Measurements from ENCODE around the gene PNMA6E.
A peak's percentile ranks its signal among the peaks of the same experiment; 100 is the strongest.

PNMA6E gene

DNA sequence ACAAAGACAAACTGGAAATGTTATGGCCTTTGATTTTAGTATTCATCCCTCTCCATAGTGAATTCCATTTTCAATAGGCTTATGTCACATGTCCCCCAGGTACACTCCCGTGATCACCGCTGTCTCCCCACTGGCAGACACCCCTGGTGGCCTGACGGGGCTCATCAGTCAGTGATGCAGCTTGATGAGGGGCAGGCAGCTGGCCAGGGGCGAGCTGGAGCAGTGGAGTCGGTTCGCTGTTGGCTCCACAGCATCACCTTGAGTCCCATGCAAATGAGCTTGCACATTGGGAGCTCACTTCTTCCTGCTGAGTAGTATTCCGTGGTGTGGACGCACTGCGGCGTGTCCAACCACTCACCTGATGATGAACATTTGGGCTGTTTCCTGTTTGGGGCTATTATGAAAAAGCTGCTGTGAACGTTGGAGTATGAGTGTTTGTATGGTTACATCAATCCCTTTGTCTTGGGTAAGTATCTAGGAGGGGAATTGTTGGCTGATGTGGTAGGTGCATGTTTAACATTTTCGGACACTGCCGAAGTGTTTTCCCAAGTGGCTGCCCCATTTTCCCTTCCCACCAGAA is 39.5 kb upstream of the PNMA6E start:
- TF ChIP-seq ISL1 (CRISPR knock-in tag; IDR thresholded peaks at IDR 0.05) (no peak), CREB5 (CRISPR knock-in tag; IDR thresholded peaks at IDR 0.05; ENCODE audit: low read depth) (no peak), PPARA (CRISPR knock-in tag; IDR thresholded peaks at IDR 0.05; ENCODE audit: borderline replicate concordance) (no peak), ZNF565 (CRISPR knock-in tag; conservative IDR thresholded peaks at IDR 0.05; ENCODE audit: low read depth) (no peak), ZFP30 (CRISPR knock-in tag; IDR thresholded peaks at IDR 0.05) (no peak)
- TF ChIP-seq, protein P1, sequence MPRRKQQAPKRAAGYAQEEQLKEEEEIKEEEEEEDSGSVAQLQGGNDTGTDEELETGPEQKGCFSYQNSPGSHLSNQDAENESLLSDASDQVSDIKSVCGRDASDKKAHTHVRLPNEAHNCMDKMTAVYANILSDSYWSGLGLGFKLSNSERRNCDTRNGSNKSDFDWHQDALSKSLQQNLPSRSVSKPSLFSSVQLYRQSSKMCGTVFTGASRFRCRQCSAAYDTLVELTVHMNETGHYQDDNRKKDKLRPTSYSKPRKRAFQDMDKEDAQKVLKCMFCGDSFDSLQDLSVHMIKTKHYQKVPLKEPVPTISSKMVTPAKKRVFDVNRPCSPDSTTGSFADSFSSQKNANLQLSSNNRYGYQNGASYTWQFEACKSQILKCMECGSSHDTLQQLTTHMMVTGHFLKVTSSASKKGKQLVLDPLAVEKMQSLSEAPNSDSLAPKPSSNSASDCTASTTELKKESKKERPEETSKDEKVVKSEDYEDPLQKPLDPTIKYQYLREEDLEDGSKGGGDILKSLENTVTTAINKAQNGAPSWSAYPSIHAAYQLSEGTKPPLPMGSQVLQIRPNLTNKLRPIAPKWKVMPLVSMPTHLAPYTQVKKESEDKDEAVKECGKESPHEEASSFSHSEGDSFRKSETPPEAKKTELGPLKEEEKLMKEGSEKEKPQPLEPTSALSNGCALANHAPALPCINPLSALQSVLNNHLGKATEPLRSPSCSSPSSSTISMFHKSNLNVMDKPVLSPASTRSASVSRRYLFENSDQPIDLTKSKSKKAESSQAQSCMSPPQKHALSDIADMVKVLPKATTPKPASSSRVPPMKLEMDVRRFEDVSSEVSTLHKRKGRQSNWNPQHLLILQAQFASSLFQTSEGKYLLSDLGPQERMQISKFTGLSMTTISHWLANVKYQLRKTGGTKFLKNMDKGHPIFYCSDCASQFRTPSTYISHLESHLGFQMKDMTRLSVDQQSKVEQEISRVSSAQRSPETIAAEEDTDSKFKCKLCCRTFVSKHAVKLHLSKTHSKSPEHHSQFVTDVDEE (CRISPR knock-in tag; IDR thresholded peaks at IDR 0.05), result no peak
- no peak for ATAC-seq

DNA sequence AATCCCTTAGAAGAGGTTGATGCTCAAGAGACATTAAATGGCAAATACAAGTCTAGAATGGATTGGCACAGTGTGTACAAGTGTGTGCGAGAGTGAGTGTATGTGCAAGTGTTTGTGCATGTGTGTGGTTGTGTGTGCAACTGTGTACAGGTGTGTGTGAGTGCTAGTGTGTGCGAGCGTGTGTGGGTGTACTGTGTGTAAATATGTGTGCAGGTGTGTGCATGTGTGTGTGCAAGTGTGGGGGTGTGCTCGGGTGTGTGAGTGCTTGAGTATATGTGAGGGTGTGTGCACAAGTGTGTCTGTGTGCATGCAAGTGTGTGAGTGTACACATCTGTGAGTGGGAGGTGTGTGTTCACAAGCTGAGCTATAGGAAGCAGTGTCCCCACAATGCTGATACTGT is 38.8 kb upstream of the PNMA6E start:
- TF ChIP-seq BACH2 (CRISPR knock-in tag; IDR thresholded peaks at IDR 0.05; ENCODE audit: borderline replicate concordance), result no peak
- no peak for TF ChIP-seq PPARA (CRISPR knock-in tag; IDR thresholded peaks at IDR 0.05; ENCODE audit: borderline replicate concordance)
- TF ChIP-seq POU6F1 (CRISPR knock-in tag; IDR thresholded peaks at IDR 0.05; ENCODE audit: borderline replicate concordance, low read depth), result no peak
- TF ChIP-seq TOX (CRISPR knock-in tag; IDR thresholded peaks at IDR 0.05; ENCODE audit: borderline replicate concordance), result no peak
- TF ChIP-seq ZNF565 (CRISPR knock-in tag; conservative IDR thresholded peaks at IDR 0.05; ENCODE audit: low read depth), result no peak
- no peak for TF ChIP-seq CSDC2 (CRISPR knock-in tag; IDR thresholded peaks at IDR 0.05)
- ATAC-seq, result no peak

- TF ChIP-seq CSRNP3 (CRISPR knock-in tag; IDR thresholded peaks at IDR 0.05), result no peak
- TF ChIP-seq ZFP3 (CRISPR knock-in tag; IDR thresholded peaks at IDR 0.05), result no peak
- no peak for TF ChIP-seq RARB (CRISPR knock-in tag; IDR thresholded peaks at IDR 0.05)
- no peak for TF ChIP-seq CSDC2 (CRISPR knock-in tag; IDR thresholded peaks at IDR 0.05)
- ATAC-seq, result peak; percentile 72
Observed at GRCh38 chrX:153438532-153438931, 37.4 kb upstream of the PNMA6E start.

DNA sequence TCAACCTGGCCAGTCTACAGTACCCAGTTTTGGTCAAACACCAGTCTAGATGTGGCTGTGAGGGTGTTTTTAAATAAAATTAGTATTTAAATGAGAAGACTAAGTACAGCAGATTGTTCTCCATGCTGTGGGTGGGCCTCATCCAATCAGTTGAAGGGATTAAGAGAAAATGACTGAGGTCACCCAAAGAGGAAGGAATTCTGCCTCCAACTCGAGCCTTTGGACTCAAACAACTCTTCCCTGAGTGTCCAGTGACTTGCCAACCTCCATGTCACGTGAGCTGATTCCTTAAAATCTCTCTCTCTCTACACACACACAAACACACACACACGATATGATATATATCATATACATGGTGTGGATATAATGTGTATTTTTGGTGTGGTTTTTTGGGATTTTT is 34.7 kb upstream of the PNMA6E start:
- ATAC-seq, result no peak
- TF ChIP-seq ZFP30 (CRISPR knock-in tag; IDR thresholded peaks at IDR 0.05) (no peak), ZFP3 (CRISPR knock-in tag; IDR thresholded peaks at IDR 0.05) (no peak), CSDC2 (CRISPR knock-in tag; IDR thresholded peaks at IDR 0.05) (no peak)

DNA sequence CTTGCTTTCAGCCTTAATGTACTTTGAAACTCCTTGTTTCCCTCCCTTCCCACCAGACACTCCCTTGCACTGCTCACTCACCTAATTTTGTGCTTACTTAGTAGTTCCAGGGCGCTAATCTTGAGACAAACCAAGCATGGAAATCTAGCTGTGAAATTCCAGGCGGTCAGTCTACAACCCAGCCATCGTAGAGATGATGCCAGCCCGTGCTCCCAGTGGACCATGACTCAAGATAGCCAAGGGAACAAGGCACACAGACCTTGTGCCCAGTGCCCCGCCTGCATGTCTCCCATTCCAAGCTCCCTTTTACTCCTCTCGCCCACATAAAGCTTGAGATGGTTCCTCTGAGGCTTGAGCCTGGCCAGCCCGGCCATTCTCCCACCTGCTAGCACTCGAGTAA is 33.7 kb upstream of the PNMA6E start:
- ATAC-seq, result no peak

DNA sequence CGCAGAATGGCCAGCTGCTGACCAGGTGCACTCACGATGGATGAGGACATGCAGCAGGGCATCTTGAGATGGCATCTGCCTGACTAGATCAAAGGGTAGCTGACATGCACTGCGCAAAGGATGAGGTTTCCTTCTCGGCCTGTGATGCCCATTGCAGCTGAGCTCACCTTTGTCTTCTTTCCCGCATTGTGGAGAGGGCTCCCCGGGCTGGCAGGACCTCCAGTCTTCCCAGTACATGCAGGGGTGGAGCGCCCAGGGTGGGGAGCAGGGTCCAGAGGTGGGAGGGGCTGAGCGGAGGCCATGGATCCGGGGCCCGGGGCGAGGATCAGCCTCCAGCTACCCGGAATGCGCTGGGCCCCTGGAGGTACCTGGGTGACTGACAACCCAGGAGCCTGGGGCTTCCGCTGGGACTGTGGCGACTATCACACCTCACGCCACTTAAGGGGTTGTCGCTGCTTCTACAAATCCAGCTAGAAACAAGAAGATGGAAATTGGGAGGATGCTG is 32.7 kb upstream of the PNMA6E start:
- ATAC-seq, result no peak
- TF ChIP-seq ZFP3 (CRISPR knock-in tag; IDR thresholded peaks at IDR 0.05) (no peak), BACH2 (CRISPR knock-in tag; IDR thresholded peaks at IDR 0.05; ENCODE audit: borderline replicate concordance) (no peak), CSRNP3 (CRISPR knock-in tag; IDR thresholded peaks at IDR 0.05) (no peak), GLIS3 (CRISPR knock-in tag; IDR thresholded peaks at IDR 0.05) (no peak), CSDC2 (CRISPR knock-in tag; IDR thresholded peaks at IDR 0.05) (no peak), ZNF70 (CRISPR knock-in tag; IDR thresholded peaks at IDR 0.05) (no peak), CREB5 (CRISPR knock-in tag; IDR thresholded peaks at IDR 0.05; ENCODE audit: low read depth) (no peak), OSR1 (CRISPR knock-in tag; IDR thresholded peaks at IDR 0.05) (no peak), ZNF565 (CRISPR knock-in tag; conservative IDR thresholded peaks at IDR 0.05; ENCODE audit: low read depth) (no peak), SNAI2 (CRISPR knock-in tag; IDR thresholded peaks at IDR 0.05) (no peak)
- TF ChIP-seq, protein P1 (CRISPR knock-in tag; IDR thresholded peaks at IDR 0.05), result no peak

More for the DNA sequence above, 33.7 kb upstream of the PNMA6E start:
- TF ChIP-seq ARNTL (CRISPR knock-in tag; IDR thresholded peaks at IDR 0.05; ENCODE audit: borderline replicate concordance, low read depth), result no peak
